SW 1271 (cell line): ENCODE data around the gene DHX40.
A peak's percentile ranks its signal among the peaks of the same experiment; 100 is the strongest.
"Not testable (repeated sequence)": the region's sequence is repeated elsewhere in the genome, so short reads cannot be mapped to it uniquely, and the experiment has no call there.

ENCODE experiments used
- DNase-seq, 2 experiments: peaks; one replicate each; lab custom pipeline; 2025; lab: John Stamatoyannopoulos, UW

Gene DHX40

DNA sequence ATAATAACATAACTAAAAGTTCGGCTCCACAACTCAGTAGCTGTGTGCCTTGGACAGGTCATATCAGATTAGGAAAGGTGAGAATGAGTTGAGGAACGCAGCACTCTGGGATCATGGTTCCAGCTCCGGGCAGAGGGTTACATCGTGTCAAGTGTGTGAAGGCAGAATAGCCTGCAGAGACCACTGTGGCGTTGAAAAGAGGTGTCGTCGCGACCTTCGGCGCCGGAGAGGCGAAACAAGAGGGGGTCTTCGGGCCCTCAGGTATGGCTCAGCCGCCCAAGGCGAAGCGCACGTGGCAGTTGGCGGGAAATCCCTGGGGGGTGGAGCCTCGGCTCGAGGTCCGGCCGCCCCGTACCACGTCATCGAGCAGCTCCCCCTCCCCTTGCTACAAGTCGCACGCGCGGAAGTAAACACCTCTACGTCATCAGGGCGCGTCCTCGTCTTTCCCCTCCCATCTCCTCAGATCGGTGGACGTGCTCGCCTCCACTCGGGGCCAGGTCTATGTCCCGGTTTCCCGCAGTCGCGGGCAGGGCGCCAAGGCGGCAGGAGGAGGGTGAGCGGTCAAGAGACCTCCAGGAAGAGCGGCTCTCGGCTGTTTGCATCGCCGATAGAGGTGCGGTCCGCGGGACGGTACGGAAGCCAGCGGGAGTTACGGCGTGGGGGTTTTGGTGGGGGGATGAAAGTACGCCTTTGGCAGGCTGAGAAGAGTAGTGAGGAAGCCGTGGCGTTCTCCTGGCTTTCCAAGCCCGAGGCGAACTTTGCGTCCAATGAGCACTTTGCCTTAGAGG, at the start of gene DHX40:
Gene DHX40 (plus strand): TSS at position 440 of the 788 bp plus-strand sequence. CDS start 62 bp downstream, at position 502.
- DNase-seq: peak; percentile 72 to 92

- no peak for DNase-seq
Measured at GRCh38 chr17:59516451-59516850, 49.0 kb upstream of the DHX40 start.

DNA sequence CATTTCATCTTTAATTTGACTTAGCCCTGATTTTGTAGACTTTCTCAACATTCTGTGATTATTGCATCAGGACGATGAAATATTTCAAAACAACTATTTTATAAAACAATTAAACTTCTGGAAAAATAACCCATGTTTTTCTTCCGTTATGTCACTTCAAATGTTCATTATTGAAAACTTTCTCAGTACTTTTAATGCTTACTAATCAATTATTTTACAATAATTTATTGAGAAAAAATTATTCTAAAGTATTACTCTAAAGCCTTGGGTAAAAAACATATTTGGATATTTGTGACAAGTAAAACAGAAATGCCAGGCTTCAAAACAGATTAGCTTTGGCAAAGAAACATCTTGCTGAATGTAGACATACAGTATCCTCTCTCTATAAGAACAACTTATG, 46.3 kb upstream of the DHX40 start:
- no peak for DNase-seq

DNA sequence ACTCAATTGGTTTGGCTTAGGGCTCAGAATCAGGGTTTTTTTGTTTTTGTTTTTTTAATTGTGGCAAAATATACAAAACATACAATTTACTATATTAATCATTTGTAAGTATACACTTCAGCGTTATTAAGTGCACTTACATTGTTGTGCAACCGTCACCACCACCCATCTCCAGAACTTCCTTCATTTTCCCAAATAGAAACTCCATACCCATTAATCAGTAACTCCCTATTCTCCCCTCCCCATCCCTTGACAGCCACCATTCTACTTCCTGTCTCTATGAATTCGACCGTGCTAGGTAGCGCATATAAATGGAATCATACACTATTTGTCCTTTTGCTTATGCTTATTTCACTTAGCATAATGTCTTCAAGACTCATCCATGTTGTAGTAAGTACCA, 45.2 kb upstream of the DHX40 start:
- no peak for DNase-seq

- DNase-seq: peak in 1 of 2 experiments; percentile 48
Measured at GRCh38 chr17:59521465-59522126, 43.8 kb upstream of the DHX40 start.

- not testable (repeated sequence) for DNase-seq
Measured at GRCh38 chr17:59524930-59525329, 40.5 kb upstream of the DHX40 start.

GRCh38 chr17:59525668-59526067, 39.7 kb upstream of the DHX40 start:
- no peak for DNase-seq

- no peak for DNase-seq
Measured at GRCh38 chr17:59526451-59526850, 39.0 kb upstream of the DHX40 start.

- DNase-seq: no peak
Measured at GRCh38 chr17:59527325-59527917, 38.0 kb upstream of the DHX40 start.

GRCh38 chr17:59527931-59528330, 37.5 kb upstream of the DHX40 start:
- no peak for DNase-seq

GRCh38 chr17:59530531-59530930, 34.9 kb upstream of the DHX40 start:
- no peak for DNase-seq

GRCh38 chr17:59533694-59534093, 31.7 kb upstream of the DHX40 start:
- DNase-seq: no peak

DNA sequence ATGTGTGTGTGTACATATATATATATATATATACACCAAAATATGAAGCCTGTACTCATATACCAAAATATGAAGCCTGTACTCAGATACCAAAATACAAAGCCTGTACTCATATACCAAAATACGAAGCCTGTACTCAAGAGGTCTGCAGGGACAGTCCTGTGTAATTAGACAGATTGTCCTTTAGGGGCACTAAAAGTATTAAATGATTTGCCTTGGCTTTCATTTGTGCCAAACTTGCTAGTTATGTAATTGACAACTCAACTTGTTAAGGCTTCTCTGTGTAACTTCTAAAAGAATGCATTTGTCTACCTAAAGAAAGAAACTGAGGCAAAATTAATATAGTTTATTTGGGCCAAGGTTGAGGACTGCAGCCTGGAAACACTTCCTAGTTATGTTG, 30.8 kb upstream of the DHX40 start:
- DNase-seq: peak in 1 of 2 experiments; percentile 26

DNA sequence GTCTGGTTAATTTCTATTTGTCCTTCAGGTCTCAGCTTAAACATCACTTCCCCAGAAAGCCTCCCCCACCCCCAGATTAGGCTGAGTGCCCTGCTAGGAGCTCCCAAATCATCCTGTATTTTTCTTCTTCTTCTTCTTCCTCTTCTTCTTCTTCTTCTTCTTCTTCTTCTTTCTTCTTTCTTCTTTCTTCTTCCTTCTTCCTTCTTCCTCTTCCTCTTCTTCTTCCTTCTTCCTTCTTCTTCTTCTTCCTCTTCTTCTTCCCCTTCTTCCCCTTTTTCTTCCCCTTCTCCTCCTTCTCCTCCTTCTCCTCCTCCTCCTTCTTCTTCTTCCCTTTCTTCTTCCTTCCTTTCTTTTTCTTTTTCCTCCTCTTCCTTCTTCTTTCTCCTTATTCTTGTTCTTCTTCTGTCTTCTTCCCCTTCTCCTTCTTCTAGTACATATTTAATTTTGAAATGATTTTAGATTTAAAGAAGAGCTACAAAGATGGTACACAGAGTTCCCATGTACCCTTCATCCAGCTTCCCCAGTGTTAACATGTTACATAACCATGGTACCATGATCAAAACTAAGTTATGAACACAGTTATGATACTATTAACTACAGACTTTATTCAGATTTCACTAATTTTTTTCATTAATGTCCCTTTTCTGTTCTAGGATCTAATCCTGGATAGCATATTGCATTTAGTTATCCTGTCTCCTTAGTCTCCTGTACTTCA, 27.1 kb upstream of the DHX40 start:
- no peak for DNase-seq

DNA sequence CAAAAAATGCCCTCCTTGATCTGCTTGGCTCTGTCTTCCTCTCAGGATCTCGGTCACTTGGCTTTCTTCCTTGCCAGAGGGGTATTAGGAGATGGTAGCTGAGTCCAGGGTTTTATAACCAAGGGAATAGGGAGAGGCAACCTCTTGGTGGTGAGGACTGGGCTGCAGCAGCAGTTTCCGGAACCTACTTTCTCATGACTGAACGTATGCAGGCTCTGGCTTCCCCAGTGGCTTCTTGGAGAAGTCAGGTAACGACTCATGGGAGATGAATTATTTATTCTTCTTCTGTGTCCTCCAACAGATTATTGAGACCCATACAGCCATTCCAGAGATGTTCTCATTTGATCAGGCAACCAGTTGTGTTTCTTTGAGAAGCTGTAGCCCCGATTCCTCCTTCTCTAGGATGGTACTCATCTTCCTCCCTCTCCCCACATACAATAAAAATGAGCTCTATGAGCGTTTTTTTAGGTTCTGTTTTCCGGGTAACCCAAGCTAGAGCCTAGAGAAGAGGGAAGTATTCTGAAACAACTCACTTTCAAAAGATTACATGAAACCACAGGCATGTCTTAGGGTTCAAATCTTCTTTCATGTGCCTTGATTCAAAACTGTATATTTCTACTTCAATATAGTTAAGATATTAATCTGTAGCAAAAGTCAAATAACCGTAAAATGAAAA, 22.3 kb upstream of the DHX40 start:
- no peak for DNase-seq

DNA sequence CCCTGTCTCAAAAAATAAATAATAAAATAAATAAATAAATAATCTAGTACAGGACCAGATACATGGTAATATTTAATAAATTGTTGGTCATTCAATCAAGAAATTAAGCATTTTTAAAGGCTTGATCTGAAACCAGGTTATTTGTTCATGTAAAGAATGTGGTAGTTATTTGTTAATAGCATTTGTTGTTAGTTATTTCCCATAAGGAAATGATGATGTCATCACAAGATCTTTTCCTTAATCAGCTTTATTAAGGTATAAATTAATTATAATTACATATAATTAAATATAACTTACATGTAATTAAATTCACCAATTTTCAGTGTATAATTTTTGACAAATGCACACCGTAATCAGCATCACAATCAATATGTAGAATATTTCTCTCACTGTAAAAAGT, 19.5 kb upstream of the DHX40 start:
- DNase-seq: no peak

GRCh38 chr17:59547131-59547915, 18.1 kb upstream of the DHX40 start:
- no peak for DNase-seq

DNA sequence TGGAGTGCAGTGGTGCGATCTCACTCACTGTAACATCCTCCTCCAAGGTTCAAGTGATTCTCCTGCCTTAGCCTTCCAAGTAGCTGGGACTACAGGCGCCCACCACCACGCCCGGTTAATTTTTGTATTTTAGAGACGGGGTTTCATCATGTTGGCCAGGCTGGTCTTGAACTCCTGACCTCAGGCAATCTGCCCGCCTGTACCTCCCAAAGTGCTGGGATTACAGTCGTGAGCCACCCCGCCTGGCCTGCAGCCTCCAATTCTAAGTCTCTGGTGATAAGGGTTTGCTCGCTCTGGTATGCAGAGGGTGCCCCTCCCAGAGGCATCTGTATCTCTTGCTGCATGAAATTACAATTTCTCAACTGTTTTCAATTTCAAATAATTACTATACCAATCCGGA, 16.4 kb upstream of the DHX40 start:
- DNase-seq: not testable (repeated sequence)

- DNase-seq: no peak
Measured at GRCh38 chr17:59550703-59551102, 14.7 kb upstream of the DHX40 start.

DNA sequence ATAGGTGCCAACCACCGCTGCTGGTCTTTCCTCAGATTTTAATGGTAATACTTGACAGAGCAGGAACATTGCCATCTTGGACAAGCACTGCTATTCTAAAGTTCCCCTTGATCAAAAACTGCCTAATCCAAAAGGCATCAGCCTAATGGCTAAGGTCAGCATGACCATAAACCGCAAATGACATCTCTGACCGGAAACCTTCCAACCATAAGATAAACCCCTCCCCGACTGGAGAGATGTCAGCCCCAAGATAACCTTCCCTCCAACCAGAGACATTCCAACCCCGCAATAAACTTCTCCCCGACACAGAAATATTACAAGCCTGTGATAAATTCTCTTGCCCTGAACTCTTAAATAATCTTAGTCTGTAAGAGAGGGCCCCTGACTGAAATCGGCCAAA, 7.4 kb upstream of the DHX40 start:
- DNase-seq: no peak

DNA sequence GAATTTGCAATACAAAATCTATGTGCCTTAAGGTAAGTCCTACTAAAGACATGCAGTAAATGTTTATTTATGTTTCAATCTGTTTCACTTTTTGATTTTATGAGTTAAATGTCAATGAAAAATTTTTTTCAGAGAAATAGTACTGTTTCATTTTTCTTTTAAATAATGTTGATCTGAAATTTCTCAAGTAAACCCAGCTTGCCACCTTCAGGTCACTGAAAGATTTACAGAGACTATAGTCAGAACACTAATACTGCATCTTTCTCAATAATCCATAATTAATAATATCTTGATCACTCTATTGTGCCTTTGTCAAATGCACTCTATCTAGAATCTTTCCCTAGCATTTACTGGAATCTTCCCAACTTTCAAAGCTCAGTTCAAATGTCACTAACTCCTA, 6.5 kb upstream of the DHX40 start:
- peak in 1 of 2 experiments; percentile 2 for DNase-seq
